Transverse colon (tissue), 4 donors: ENCODE measurements around the gene CCDC136.

ENCODE experiments used
- CTCF ChIP-seq, 5 experiments: fragments of 200-600 bp in 3 of 5; fragments of 450-650 bp in 2 of 5; sonication (generic) in 3 of 5; IDR thresholded peaks; 1 replicate in 2 of 5; 2 replicates in 3 of 5; pipeline ENCODE4 v1.5.1; 2016 to 2017; ENCODE audit warnings: antibody characterized with exemption in 5 of 5, inconsistent platforms in 3 of 5, mild to moderate bottlenecking in 2 of 5, moderate library complexity in 1 of 5
- POLR2AphosphoS5 ChIP-seq, 3 donors: sonication (generic); formaldehyde crosslinking; IDR thresholded peaks; one replicate each; pipeline ENCODE4 v1.6.1; 2016; ENCODE audit warnings: antibody characterized with exemption in 3 of 3

DNA sequence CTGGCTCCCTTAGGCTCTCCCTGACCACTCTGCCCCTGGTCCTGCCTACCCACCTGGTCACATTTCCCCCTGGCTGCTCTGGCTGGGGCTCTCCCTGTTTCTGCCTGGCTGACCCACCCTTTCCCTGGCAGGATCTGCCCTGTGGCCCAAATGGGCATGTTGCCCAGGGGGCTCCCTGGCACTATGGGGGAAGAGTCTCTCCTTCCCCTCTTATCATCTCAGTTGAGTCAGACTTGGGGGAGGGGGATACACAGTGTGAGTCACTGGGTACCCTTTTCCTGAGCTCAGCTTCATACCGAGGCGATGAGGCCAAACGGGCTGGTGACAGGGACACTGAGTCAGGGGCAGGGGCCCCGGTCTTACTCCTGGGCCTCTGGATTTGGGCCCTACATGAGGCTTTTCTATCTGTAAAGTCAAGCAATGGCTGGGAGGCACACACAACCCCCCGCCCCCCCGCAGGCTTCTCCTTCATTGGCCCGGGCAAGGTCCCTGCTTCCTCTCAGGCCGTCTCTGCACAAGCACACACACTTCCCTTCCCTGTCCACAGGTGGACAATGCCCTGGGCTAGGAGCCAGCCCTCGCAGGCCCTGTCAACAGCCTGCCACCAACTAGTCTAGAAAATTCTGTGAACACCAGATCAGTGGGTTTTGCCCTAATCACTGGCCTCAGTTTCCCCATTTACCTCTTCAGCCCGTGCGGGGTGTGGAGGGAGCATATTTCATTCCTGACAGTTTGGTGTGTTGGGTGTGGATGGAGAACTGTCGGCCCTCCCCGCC is 37.8 kb downstream of the CCDC136 start:
- TF ChIP-seq CTCF (IDR thresholded peaks at IDR 0.05) (no peak), POLR2AphosphoS5 (IDR thresholded peaks at IDR 0.05) (no peak)
